OCI-LY7 (cell line): Measurements from ENCODE around the gene TMEM266. TPM values are rescaled to one million over a fixed set of nuclear protein-coding genes. Genes with fewer than 3 reads are reported as not detected.
"Not testable (repeated sequence)": the region's sequence is repeated elsewhere in the genome, so short reads cannot be mapped to it uniquely, and the experiment has no call there.

Experiments
- BruUV-seq: library from RNA; stranded (reverse); fragments of 400-500 nt; replicated peaks from 2 replicates; lab custom pipeline; 2021; lab: Mats Ljungman, UMichigan
- CTCF ChIA-PET: fragments of 300-600 bp; sonication (Branson Sonifier 250); formaldehyde crosslinking; loops from one replicate; lab custom pipeline; 2022; ENCODE audit warnings: antibody characterized with exemption; ENCODE audit not compliant: unreplicated experiment; lab: Charles Lee
- POLR2A ChIA-PET: fragments of 300-600 bp; sonication (Branson Sonifier 250); formaldehyde crosslinking; loops from one replicate; lab custom pipeline; 2022; ENCODE audit warnings: antibody characterized with exemption; lab: Charles Lee
- DNase-seq: peaks from one replicate; pipeline ENCODE4 v3.0.0-alpha.2; 2015; ENCODE audit warnings: low spot score
- H2AFZ ChIP-seq: fragments of 200-600 bp; sonication (generic), shearing (Covaris generic); 2 replicates; pipeline ENCODE4 v1.6.1; 2014; ENCODE audit warnings: mild to moderate bottlenecking, antibody characterized with exemption, low read length, moderate library complexity
- H3K27ac ChIP-seq: fragments of 200-600 bp; sonication (generic); 2 replicates; pipeline ENCODE4 v1.5.1; 2014; ENCODE audit warnings: mixed run types, low read depth, mild to moderate bottlenecking, moderate library complexity, low read length, inconsistent platforms; ENCODE audit not compliant: poor library complexity, severe bottlenecking
- H3K36me3 ChIP-seq: fragments of 200-600 bp; sonication (generic); 2 replicates; pipeline ENCODE4 v1.6.1; 2014; ENCODE audit warnings: mild to moderate bottlenecking, antibody characterized with exemption, low read length, moderate library complexity, mixed read lengths; ENCODE audit not compliant: insufficient read depth
- H3K4me1 ChIP-seq: fragments of 200-600 bp; sonication (generic); 2 replicates; pipeline ENCODE4 v1.5.1; 2014; ENCODE audit warnings: mild to moderate bottlenecking, low read length; ENCODE audit not compliant: insufficient read depth, poor library complexity, severe bottlenecking
- H3K4me2 ChIP-seq: fragments of 200-600 bp; sonication (generic); 2 replicates; pipeline ENCODE4 v1.6.1; 2014; ENCODE audit warnings: mild to moderate bottlenecking, low read length
- H3K4me3 ChIP-seq: fragments of 200-600 bp; sonication (generic); 2 replicates; pipeline ENCODE4 v1.5.1; 2014; ENCODE audit warnings: mild to moderate bottlenecking, low read depth, low read length; ENCODE audit not compliant: poor library complexity, severe bottlenecking
- H3K79me2 ChIP-seq: fragments of 200-600 bp; sonication (generic); 2 replicates; pipeline ENCODE4 v1.6.1; 2016; ENCODE audit warnings: low read depth, mild to moderate bottlenecking, low read length, moderate library complexity, mixed read lengths; ENCODE audit not compliant: insufficient read depth
- H3K9me2 ChIP-seq: fragments of 200-600 bp; sonication (generic); 2 replicates; pipeline ENCODE4 v1.6.1; 2016; ENCODE audit warnings: mild to moderate bottlenecking, low read length, mixed read lengths; ENCODE audit not compliant: insufficient read depth
- H3K9me3 ChIP-seq: fragments of 200-600 bp; sonication (generic); 2 replicates; pipeline ENCODE4 v1.6.1; 2014; ENCODE audit warnings: mild to moderate bottlenecking, mixed run types, low read length, mixed read lengths
- H4K20me1 ChIP-seq: fragments of 200-600 bp; sonication (generic); 2 replicates; pipeline ENCODE4 v1.6.1; 2014; ENCODE audit warnings: mild to moderate bottlenecking, antibody characterized with exemption, low read length, moderate library complexity, mixed read lengths; ENCODE audit not compliant: insufficient read depth
- EZH2phosphoT487 ChIP-seq: fragments of 200-600 bp; sonication (generic); IDR thresholded peaks from 2 replicates; pipeline ENCODE4 v1.6.1; 2018; ENCODE audit warnings: low read depth, borderline replicate concordance, mild to moderate bottlenecking, mixed run types, antibody characterized with exemption, low read length, moderate library complexity, mixed read lengths
- intact Hi-C: fragments of 100-400 bp; cut with micrococcal nuclease; formaldehyde crosslinking; loops from one replicate; pipeline ENCODE4 v1.10.0; 2022; ENCODE audit not compliant: unreplicated experiment
- total RNA-seq, 2 experiments: library from RNA; depleted of rRNA in 1 of 2; stranded (reverse); fragments of >200 nt in 1 of 2; shearing (Covaris generic) in 1 of 2; gene quantifications; 2 replicates each; pipeline ENCODE4 v1.2.3, GENCODE V29; 2014 to 2022
- TF ChIP-seq, protein P1 (sequence below): fragments of 200-600 bp; sonication (generic); conservative IDR thresholded peaks from 2 replicates; pipeline ENCODE4 v1.5.1; 2014; ENCODE audit warnings: mild to moderate bottlenecking, antibody characterized with exemption, low read length, moderate library complexity, mixed read lengths

TMEM266 gene
- total RNA-seq, 2 experiments from 2014 or later: not detected

DNA sequence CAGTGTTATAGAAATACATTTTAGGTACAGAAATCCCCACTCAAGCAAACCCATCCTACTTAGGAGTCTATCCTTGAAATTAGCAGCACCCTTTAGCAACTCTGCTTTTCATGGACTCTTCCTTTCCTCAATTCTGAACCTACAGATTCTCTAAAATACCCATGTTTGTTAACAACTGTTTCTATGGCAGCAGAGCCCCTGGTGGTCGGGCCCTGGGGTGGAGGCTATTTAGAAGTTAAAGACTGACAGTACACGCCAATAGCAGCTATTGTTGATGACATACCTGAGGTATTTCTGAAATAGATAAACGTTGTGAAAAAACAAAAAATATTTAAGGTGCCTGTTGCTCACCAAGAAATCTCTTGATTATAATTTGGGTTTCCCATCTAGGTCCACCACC, 24.2 kb upstream of the TMEM266 start:
- H3K36me3 ChIP-seq: no peaks in the 10 kb centered on the region
- POLR2A ChIA-PET: interaction anchor here (0.5 to 0.6 kb wide), 2 partner anchors 29 to 54 kb away, joined by 3 read pairs; no protein-coding TSS in a partner anchor
- no peak for DNase-seq
- no peaks in the 10 kb centered on the region for H3K4me1 ChIP-seq
- H3K27ac ChIP-seq: no peak overlapping the region
- no peaks in the 10 kb centered on the region for H3K9me2 ChIP-seq
- H4K20me1 ChIP-seq: no peaks in the 10 kb centered on the region
- H3K79me2 ChIP-seq: no peaks in the 10 kb centered on the region
- no TSS peak for BruUV-seq
- CTCF ChIA-PET: interaction anchor here (0.5 kb wide), 1 partner anchor 416 kb away, joined by 3 read pairs; no protein-coding TSS in a partner anchor
- no peak overlapping the region for H2AFZ ChIP-seq
- no peak overlapping the region for H3K4me2 ChIP-seq
- no peaks in the 10 kb centered on the region for H3K9me3 ChIP-seq
- intact Hi-C loops: no loop called here
- no peak overlapping the region for H3K4me3 ChIP-seq
- TF ChIP-seq EZH2phosphoT487: no peak
- TF ChIP-seq, protein P1, sequence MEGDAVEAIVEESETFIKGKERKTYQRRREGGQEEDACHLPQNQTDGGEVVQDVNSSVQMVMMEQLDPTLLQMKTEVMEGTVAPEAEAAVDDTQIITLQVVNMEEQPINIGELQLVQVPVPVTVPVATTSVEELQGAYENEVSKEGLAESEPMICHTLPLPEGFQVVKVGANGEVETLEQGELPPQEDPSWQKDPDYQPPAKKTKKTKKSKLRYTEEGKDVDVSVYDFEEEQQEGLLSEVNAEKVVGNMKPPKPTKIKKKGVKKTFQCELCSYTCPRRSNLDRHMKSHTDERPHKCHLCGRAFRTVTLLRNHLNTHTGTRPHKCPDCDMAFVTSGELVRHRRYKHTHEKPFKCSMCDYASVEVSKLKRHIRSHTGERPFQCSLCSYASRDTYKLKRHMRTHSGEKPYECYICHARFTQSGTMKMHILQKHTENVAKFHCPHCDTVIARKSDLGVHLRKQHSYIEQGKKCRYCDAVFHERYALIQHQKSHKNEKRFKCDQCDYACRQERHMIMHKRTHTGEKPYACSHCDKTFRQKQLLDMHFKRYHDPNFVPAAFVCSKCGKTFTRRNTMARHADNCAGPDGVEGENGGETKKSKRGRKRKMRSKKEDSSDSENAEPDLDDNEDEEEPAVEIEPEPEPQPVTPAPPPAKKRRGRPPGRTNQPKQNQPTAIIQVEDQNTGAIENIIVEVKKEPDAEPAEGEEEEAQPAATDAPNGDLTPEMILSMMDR: no peak

GRCh38 chr15:76038512-76038911, 21.3 kb upstream of the TMEM266 start:
- no peak overlapping the region for H3K27ac ChIP-seq
- H3K4me2 ChIP-seq: no peak overlapping the region
- ChIA-PET CTCF (no interaction called here), POLR2A (no interaction called here)
- no peaks in the 10 kb centered on the region for H3K36me3 ChIP-seq
- no peak for TF ChIP-seq EZH2phosphoT487
- TF ChIP-seq, protein P1: no peak
- H3K9me2 ChIP-seq: no peaks in the 10 kb centered on the region
- H4K20me1 ChIP-seq: no peaks in the 10 kb centered on the region
- H3K9me3 ChIP-seq: no peaks in the 10 kb centered on the region
- no peaks in the 10 kb centered on the region for H3K79me2 ChIP-seq
- no TSS peak for BruUV-seq
- no peak overlapping the region for H2AFZ ChIP-seq
- no peak overlapping the region for H3K4me3 ChIP-seq
- DNase-seq: no peak
- H3K4me1 ChIP-seq: no peaks in the 10 kb centered on the region
- intact Hi-C loops: no loop called here

DNA sequence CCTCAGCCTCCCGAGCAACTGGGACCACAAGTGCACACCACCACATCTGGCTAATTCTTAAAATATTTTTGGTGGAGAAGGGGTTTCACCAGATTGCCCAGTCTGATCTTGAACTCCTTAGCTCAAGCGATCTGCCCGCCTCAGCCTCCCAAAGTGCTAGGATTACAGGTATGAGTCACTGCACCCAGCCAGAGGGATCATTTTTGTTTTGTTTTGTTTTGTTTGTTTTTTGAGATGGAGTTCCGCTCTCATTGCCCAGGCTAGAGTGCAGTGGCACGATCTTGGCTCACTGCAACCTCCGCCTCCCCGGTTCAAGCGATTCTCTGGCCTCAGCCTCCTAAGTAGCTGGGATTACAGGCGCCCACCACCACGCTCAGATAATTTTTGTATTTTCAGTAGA, 5.6 kb upstream of the TMEM266 start:
- BruUV-seq, H3K79me2 ChIP-seq, H3K4me3 ChIP-seq, H3K27ac ChIP-seq, H4K20me1 ChIP-seq, intact Hi-C loops, H3K9me3 ChIP-seq, DNase-seq, H3K4me2 ChIP-seq, POLR2A ChIA-PET, H2AFZ ChIP-seq, H3K9me2 ChIP-seq, H3K36me3 ChIP-seq, CTCF ChIA-PET: not testable (repeated sequence)
- peaks cover 13% of the 10 kb centered on the region for H3K4me1 ChIP-seq
